ENCODE measurements around the gene KRTAP10-5. TPM values are rescaled to one million over a fixed set of nuclear protein-coding genes. Genes with fewer than 3 reads are reported as not detected.

Gene KRTAP10-5
- total RNA-seq, 1 experiment from 2014 or later: not detected

GRCh38 chr21:44530903-44531605 is 49.4 kb downstream of the KRTAP10-5 start:
- TF ChIP-seq CTCF (IDR thresholded peaks at IDR 0.05) (no peak), POLR2AphosphoS5 (IDR thresholded peaks at IDR 0.05; ENCODE audit: low read depth, low read length) (no peak), REST (IDR thresholded peaks at IDR 0.05; ENCODE audit: insufficient read depth in 1 of 2, low read depth in 2 of 2, low read length in 1 of 2) (no peak), TCF7L2 (IDR thresholded peaks at IDR 0.05; ENCODE audit: low read depth, low read length) (no peak), SIN3A (IDR thresholded peaks at IDR 0.05; ENCODE audit: borderline replicate concordance, insufficient read depth, low read depth, low read length) (no peak)
- no peak for ATAC-seq

GRCh38 chr21:44530221-44530902 is 50.0 kb downstream of the KRTAP10-5 start:
- no peaks in the 10 kb centered on the region for H3K27me3 ChIP-seq (ENCODE audit: control insufficient read depth, insufficient read depth, low read length)
- BruUV-seq (replicated peaks): no TSS peak
- no peak for ATAC-seq
- ChIA-PET POLR2A (no interaction called here), CTCF (no interaction called here)
- no peaks in the 10 kb centered on the region for H3K9me3 ChIP-seq (ENCODE audit: control insufficient read depth, insufficient read depth, low read depth, low read length)
- H3K4me1 ChIP-seq (ENCODE audit: control insufficient read depth, insufficient read depth, low read length): no peaks in the 10 kb centered on the region
- in situ Hi-C loops (cut with HindIII; ENCODE audit: low pct_unique_long_range_greater_than_20kb, low sequenced_read_pairs) (no loop called here), intact Hi-C loops (cut with micrococcal nuclease; ENCODE audit: unreplicated experiment) (no loop called here)
- no peaks in the 10 kb centered on the region for H3K36me3 ChIP-seq (ENCODE audit: control insufficient read depth, insufficient read depth, low read length)
- no peak for DNase-seq (ENCODE audit: low read depth, low spot score)
- no peak overlapping the region for H3K27ac ChIP-seq (ENCODE audit: low read length)
- H3K4me3 ChIP-seq (ENCODE audit: low read depth in 2 of 2, low read length in 2 of 2): no peak overlapping the region
- TF ChIP-seq REST (IDR thresholded peaks at IDR 0.05; ENCODE audit: insufficient read depth in 1 of 2, low read depth in 2 of 2, low read length in 1 of 2): no peak
- no peak for TF ChIP-seq SIN3A (IDR thresholded peaks at IDR 0.05; ENCODE audit: borderline replicate concordance, insufficient read depth, low read depth, low read length)
- TF ChIP-seq CTCF (IDR thresholded peaks at IDR 0.05): no peak
- TF ChIP-seq POLR2AphosphoS5 (IDR thresholded peaks at IDR 0.05; ENCODE audit: low read depth, low read length): no peak
- TF ChIP-seq TCF7L2 (IDR thresholded peaks at IDR 0.05; ENCODE audit: low read depth, low read length): no peak

More at GRCh38 chr21:44530903-44531605, 49.4 kb downstream of the KRTAP10-5 start:
- in situ Hi-C loops (cut with HindIII; ENCODE audit: low pct_unique_long_range_greater_than_20kb, low sequenced_read_pairs): no loop called here
- ChIA-PET CTCF (interaction anchor here (1.1 kb wide), 1 partner anchor 51 kb away, joined by 3 read pairs; no protein-coding TSS in a partner anchor), POLR2A (no interaction called here)
- Histone ChIP-seq H3K9me3 (ENCODE audit: control insufficient read depth, insufficient read depth, low read depth, low read length) (no peaks in the 10 kb centered on the region), H3K36me3 (ENCODE audit: control insufficient read depth, insufficient read depth, low read length) (no peaks in the 10 kb centered on the region), H3K27me3 (ENCODE audit: control insufficient read depth, insufficient read depth, low read length) (no peaks in the 10 kb centered on the region), H3K27ac (ENCODE audit: low read length) (no peak overlapping the region), H3K4me1 (ENCODE audit: control insufficient read depth, insufficient read depth, low read length) (no peaks in the 10 kb centered on the region), H3K4me3 (ENCODE audit: low read depth in 2 of 2, low read length in 2 of 2) (no peak overlapping the region)
- no TSS peak for BruUV-seq (replicated peaks)
- DNase-seq (ENCODE audit: low read depth, low spot score): no peak
- intact Hi-C loops (cut with micrococcal nuclease; ENCODE audit: unreplicated experiment): no loop called here
